Stomach (tissue), 9 donors: ENCODE results near the gene ARHGEF10L. TPM values are rescaled to one million over a fixed set of nuclear protein-coding genes. Genes with fewer than 3 reads are reported as not detected.

Experiments used
- DNase-seq, 2 donors: peaks; one replicate each; pipeline versions ENCODE4 v3.0.0 to v3.0.0-alpha.2; 2013 to 2019
- H3K27ac ChIP-seq, 5 donors: fragments of 200-600 bp in 4 of 5; sonication (generic) in 4 of 5; one replicate each; pipeline ENCODE4 v1.5.1; 2013 to 2019; ENCODE audit warnings: mild to moderate bottlenecking in 1 of 5, moderate library complexity in 1 of 5
- H3K27me3 ChIP-seq, 3 donors: fragments of 200-600 bp; sonication (generic); one replicate each; pipeline ENCODE4 v1.5.1; 2017 to 2019; ENCODE audit warnings: mixed run types in 1 of 3
- H3K36me3 ChIP-seq, 4 donors: fragments of 200-600 bp; sonication (generic); 1 replicate in 3 of 4; 2 replicates in 1 of 4; pipeline ENCODE4 v1.5.1; 2016 to 2019
- H3K4me1 ChIP-seq, 4 donors: fragments of 200-600 bp; sonication (generic); one replicate each; pipeline ENCODE4 v1.5.1; 2016 to 2019
- H3K4me3 ChIP-seq, 4 donors: fragments of 200-600 bp; sonication (generic) in 3 of 4; one replicate each; pipeline ENCODE4 v1.5.1; 2016 to 2019; ENCODE audit warnings: mild to moderate bottlenecking in 1 of 4
- H3K9me3 ChIP-seq, 4 donors: fragments of 200-600 bp; sonication (generic); one replicate each; pipeline ENCODE4 v1.5.1; 2016 to 2019
- CTCF ChIP-seq, 7 experiments: fragments of 450-650 bp in 4 of 7; fragments of 200-600 bp in 3 of 7; sonication (generic) in 3 of 7; IDR thresholded peaks; one replicate each; pipeline ENCODE4 v1.5.1; 2016 to 2019; ENCODE audit warnings: antibody characterized with exemption in 7 of 7, control low read depth in 2 of 7, mild to moderate bottlenecking in 1 of 7
- EP300 ChIP-seq: sonication (generic); formaldehyde crosslinking; IDR thresholded peaks from one replicate; pipeline ENCODE4 v1.6.1; 2017; ENCODE audit warnings: antibody characterized with exemption
- POLR2A ChIP-seq, 4 donors: fragments of 450-650 bp; IDR thresholded peaks; one replicate each; pipeline ENCODE4 v1.6.1; 2016; ENCODE audit warnings: antibody characterized with exemption in 4 of 4, control low read depth in 2 of 4, mild to moderate bottlenecking in 1 of 4, moderate library complexity in 1 of 4
- POLR2AphosphoS5 ChIP-seq, 3 donors: sonication (generic); formaldehyde crosslinking; IDR thresholded peaks; one replicate each; pipeline ENCODE4 v1.6.1; 2016; ENCODE audit warnings: antibody characterized with exemption in 3 of 3
- WGBS, 5 donors: extraction: QIAGEN DNeasy Blood & Tissue Kit in 3 of 5; methylation state at CpG; one replicate each; pipeline versions ENCODE4 v1.1.5 to v1.1.7; 2013 to 2018; 5-methylcytosine and 5-hydroxymethylcytosine counted together
- intact Hi-C: fragments of 100-400 bp; cut with DNase I; formaldehyde crosslinking; loops from one replicate; pipeline ENCODE4 v1.15.1; 2023; ENCODE audit warnings: low total_unique reads
- polyA plus RNA-seq, 3 donors: library from polyadenylated mRNA; stranded (reverse); fragments of 200-250 nt; gene quantifications; one replicate each; pipeline ENCODE4 v1.2.3, GENCODE V29; 2013
- total RNA-seq, 5 donors: library from RNA; depleted of rRNA; stranded (reverse); fragments of >200 nt; gene quantifications; one replicate each; pipeline versions ENCODE4 v1.1.0 to v1.2.3, GENCODE V29; 2014 to 2016
- donor health status: healthy with polysubstance abuse.
- donor health status: Bipolar disorder and iron deficiency.
- donor health status: healthy.

The ARHGEF10L gene
- total and polyA plus RNA-seq, 8 donors: 15.4 to 329 (median 45.0) TPM

DNA sequence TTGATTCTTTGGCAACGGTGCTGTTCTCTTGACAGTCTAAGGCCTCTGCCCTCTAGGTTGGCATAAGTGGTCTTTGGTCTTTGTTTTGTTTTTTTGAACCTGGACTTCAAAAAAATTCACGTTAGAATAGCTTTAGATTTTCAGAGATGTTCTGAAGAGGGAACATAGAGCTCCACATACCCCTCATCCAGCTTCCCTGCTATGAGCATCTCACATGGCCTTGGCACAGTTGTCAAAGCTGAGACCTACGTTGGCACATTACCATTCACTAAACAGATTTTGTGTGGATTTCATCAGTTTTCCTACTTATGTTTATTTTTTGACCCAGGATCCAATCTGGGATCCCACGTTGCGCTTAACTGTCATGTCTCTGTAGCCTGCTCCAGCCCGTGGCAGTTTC is 60.8 kb downstream of the ARHGEF10L start:
- H3K36me3 ChIP-seq: peaks cover 0 to 45% (median 38%) of the 10 kb centered on the region in 4 donors
- 79 to 86% (median 84%) methylated on average over 6 of the region's 6 CpGs for WGBS, 5 donors
- H3K27me3 ChIP-seq: no peaks in the 10 kb centered on the region
- no peak for DNase-seq
- no peak overlapping the region for H3K27ac ChIP-seq
- H3K4me3 ChIP-seq: no peak overlapping the region
- intact Hi-C loops: no loop called here
- H3K4me1 ChIP-seq: peaks cover 15 to 43% (median 28%) of the 10 kb centered on the region in 4 donors
- TF ChIP-seq POLR2A (IDR thresholded peaks at IDR 0.05) (no peak), CTCF (IDR thresholded peaks at IDR 0.05) (no peak), POLR2AphosphoS5 (IDR thresholded peaks at IDR 0.05) (no peak), EP300 (no peak)
- H3K9me3 ChIP-seq: no peaks in the 10 kb centered on the region

DNA sequence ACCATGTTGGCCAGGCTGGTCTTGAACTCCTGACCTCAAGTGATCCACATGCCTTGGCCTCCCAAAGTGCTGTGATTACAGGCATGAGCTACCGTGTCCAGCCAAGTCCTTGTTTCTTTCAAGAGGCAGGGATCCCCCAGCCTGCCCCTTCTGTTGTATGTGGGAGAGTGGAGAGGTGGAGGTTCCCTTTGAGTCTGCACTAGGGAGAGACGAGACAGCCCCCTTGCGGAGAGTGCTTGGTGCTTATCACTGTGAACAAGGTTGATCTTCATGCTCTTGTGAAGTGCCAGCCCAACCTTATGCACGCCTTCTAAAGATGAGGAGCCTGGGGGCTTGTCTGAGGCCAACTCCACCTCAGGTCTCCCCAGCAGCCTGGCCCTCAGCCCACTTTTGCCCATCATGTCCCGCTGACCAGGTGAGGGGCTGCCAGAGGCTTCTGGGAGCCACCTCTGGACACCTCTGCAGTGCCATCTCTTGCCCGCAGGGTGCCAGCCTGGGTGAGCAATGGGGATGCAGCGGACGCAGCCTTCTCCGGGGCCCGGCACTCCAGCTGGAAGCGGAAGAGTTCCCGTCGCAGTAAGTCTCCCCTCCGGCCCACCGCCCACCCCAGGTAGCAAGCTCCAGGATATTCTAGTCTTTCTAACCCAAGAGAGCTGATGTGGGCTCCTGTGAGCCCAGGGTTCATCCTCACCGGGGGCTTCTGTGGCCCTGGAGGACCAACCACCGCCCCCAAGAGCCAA is 62.3 kb downstream of the ARHGEF10L start:
- TF ChIP-seq CTCF (IDR thresholded peaks at IDR 0.05) (no peak), EP300 (no peak), POLR2A (IDR thresholded peaks at IDR 0.05) (no peak), POLR2AphosphoS5 (IDR thresholded peaks at IDR 0.05) (no peak)
- intact Hi-C loops: no loop called here
- H3K27ac ChIP-seq: no peak overlapping the region
- no peak overlapping the region for H3K4me3 ChIP-seq
- 91 to 97% (median 94%) methylated on average over 5 to 17 of the region's 17 CpGs for WGBS, 5 donors
- H3K27me3 ChIP-seq: no peaks in the 10 kb centered on the region
- H3K9me3 ChIP-seq: no peaks in the 10 kb centered on the region
- H3K36me3 ChIP-seq: peaks cover 0 to 44% (median 39%) of the 10 kb centered on the region in 4 donors
- H3K4me1 ChIP-seq: peaks cover 15 to 43% (median 29%) of the 10 kb centered on the region in 4 donors
- no peak for DNase-seq

GRCh38 chr1:17603091-17603841 is 63.8 kb downstream of the ARHGEF10L start:
- Histone ChIP-seq H3K9me3 (no peaks in the 10 kb centered on the region), H3K4me3 (no peak overlapping the region), H3K27me3 (no peaks in the 10 kb centered on the region), H3K4me1 (peaks cover 13 to 33% (median 26%) of the 10 kb centered on the region in 4 donors), H3K36me3 (peaks cover 0 to 58% (median 47%) of the 10 kb centered on the region in 4 donors), H3K27ac (peak overlapping the region in 2 of 5 donors; percentile 24 to 80)
- intact Hi-C loops: no loop called here
- DNase-seq: peak in 1 of 2 donors; percentile 30
- 72 to 79% (median 75%) methylated on average over 16 to 26 of the region's 26 CpGs for WGBS, 5 donors
- TF ChIP-seq CTCF (IDR thresholded peaks at IDR 0.05) (no peak), POLR2A (IDR thresholded peaks at IDR 0.05) (no peak), EP300 (no peak)

DNA sequence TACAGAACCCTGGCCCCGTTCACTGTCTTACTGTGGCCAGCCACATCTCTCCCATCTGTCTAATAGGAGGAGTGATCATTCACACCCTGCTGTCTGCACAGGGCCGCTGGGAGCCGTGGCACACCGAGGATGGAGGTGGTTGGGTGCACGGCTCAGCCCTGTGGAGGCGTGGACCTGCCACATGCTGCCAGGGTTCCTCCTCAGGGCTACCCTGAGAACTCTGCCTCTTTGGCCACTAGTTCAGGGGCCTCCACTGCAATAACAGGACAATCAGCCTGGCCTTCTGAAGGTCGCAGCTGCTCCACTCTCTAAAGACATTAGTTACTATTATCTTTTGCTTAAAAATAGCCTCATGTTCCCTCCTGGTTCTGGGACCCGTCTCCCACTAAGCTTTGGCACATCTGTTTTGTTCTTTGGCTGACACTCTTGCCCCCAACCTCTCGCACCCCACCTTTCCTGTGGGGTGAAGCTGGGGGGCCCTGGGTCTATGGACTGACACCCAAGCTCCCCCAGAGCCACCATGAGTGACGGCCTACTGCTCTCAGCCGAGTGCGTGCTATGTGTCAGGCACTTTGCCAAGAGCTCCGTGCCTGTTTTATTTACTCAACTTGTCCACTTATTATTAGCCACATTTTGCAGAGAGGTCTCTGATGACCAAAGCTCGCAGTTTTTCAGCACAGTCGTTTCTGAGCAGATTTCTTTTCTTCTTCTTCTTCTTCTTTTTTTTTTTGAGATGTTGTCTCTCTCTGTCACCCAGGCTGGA is 66.3 kb downstream of the ARHGEF10L start:
- H3K27ac ChIP-seq: peak overlapping the region in 4 of 5 donors; percentile 53 to 80 (median 64)
- DNase-seq: peak; percentile 76 to 86
- WGBS, 5 donors: 47 to 50% (median 49%) methylated on average over 15 of the region's 15 CpGs
- H3K4me1 ChIP-seq: peaks cover 13 to 39% (median 23%) of the 10 kb centered on the region in 4 donors
- intact Hi-C loops: loop anchor here (5.0 kb wide), 1 partner anchor 103 kb away; no protein-coding TSS in a partner anchor
- H3K27me3 ChIP-seq: no peaks in the 10 kb centered on the region
- no peaks in the 10 kb centered on the region for H3K9me3 ChIP-seq
- TF ChIP-seq POLR2A (IDR thresholded peaks at IDR 0.05): no peak
- TF ChIP-seq POLR2AphosphoS5 (IDR thresholded peaks at IDR 0.05): peak in 1 of 3 donors; percentile 36
- H3K36me3 ChIP-seq: peaks cover 7 to 78% (median 70%) of the 10 kb centered on the region in 4 donors
- no peak overlapping the region for H3K4me3 ChIP-seq
